GM21825 (cell line): ENCODE data around the gene TCERG1L.
"Not testable (repeated sequence)": the region's sequence is repeated elsewhere in the genome, so short reads cannot be mapped to it uniquely, and the experiment has no call there.

Experiments used
- ATAC-seq: cut with Tn5 transposase; IDR thresholded peaks from one replicate; pipeline ENCODE4 v1.9.1; 2021; ENCODE audit warnings: mild to moderate bottlenecking, moderate library complexity; ENCODE audit not compliant: unreplicated experiment

TCERG1L gene

GRCh38 chr10:131249955-131250344 lies 61.6 kb downstream of the TCERG1L start:
- no peak for ATAC-seq

GRCh38 chr10:131249238-131249954 lies 62.1 kb downstream of the TCERG1L start:
- ATAC-seq, result no peak

- ATAC-seq, result no peak
These were observed 63.0 kb downstream of the TCERG1L start for GRCh38 chr10:131248376-131249165.

DNA sequence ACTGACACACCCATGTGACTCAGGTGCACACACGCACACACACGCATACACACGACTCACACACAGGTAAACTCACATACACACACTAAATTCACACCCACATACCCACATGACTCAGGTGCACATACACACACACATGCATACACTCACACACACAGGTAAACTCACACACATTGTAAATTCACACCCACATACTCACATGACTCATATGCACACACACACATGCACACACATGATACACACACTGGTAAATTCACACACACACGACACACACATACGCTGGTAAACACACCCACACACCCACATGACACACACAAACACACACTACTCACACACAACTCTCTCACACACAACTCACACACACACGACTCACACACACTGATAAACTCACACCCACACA lies 63.6 kb downstream of the TCERG1L start:
- ATAC-seq, result no peak

DNA sequence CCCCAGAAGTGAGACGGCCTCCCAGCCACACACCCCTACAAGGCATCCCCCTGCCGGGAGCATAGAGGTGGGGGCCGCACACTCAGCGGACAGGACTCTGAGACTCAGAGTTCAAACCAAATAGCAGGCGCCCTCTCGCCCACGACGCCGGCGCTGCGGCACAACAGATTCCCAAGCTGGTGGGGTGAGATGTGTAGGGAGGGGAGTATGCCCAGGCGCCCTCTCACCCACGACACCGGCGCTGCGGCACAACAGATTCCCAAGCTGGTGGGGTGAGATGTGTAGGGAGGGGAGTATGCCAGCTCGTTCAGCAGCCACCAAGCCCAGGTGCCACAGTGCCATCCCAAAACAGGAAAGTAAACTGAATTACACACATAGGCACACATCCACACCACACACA lies 64.7 kb downstream of the TCERG1L start:
- no peak for ATAC-seq

DNA sequence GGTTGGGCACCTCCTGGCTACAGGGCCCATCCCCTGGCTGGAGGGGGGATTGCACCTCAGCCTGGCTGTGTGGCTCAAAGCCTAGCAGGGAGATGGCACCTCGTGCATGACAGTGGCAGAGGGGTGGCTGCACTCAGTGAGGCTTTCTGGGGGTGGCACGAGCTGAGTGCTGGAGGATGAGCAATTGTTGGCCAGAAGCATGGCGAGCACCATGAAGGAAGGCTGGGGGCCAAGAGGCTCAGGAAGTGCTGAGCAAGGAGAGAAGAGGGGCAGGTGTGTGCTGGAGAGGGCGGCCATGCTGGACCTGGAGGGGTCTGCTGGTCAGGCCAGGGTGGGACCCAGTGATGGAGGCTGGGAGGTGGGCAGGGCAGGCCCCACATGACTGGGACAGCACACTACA lies 65.4 kb downstream of the TCERG1L start:
- no peak for ATAC-seq

- no peak for ATAC-seq
These were observed 66.0 kb downstream of the TCERG1L start for GRCh38 chr10:131245475-131246059.

DNA sequence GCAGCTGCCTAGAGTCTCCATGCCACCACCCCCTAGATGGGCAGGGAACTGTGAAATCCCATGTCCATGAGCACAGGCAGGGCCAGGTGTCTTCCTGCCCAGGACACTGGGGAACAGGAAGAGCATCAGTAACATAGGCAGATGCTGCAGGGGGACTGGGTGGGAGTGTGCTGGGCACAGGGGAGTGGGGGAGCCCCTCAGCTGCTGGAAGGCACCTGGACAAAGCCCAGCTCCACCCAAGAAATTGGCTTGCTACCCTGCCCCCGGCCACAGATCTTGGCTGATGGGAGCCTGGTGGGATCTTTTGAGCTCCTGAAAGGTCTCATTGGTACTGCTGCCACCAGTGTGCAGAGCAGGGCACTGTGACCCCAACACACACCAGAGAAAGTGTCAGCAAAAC lies 66.7 kb downstream of the TCERG1L start:
- ATAC-seq, result no peak

DNA sequence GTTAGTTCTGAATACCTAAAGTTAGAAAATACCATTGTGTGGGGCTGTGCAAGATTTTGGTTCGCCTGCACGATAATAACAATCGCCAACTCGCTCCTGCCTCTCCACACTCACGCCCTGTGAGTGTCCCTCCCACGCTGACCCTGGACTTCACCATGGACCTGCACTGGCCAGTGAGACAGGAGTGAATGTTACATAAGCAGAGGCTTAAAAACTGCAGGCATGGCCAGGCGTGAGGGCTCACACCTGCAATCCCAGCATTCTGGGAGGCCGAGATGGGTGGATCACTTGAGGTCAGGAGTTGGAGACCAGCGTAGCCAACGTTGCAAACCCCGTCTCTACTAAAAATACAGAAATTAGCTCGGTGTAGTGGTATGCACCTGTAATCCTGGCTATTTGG lies 68.4 kb downstream of the TCERG1L start:
- no peak for ATAC-seq

DNA sequence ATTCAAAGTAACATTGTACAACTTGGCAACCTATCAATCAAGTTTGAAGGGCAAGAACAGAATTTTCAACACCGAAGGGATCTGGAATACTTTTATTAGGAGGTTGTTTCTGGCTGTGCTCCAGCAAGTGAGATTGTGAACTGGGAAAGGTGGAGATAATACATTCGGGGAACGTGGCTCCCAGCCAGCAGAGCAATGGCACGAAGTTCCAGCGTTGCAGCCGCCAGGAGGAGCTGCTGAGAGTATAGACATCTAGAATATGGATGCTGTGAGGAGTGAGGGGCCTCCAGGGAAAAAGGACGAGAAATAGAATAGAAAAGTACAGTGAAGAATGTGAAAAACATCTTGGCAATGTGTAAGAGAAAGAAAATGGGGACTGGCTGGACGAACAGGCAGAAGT lies 69.5 kb downstream of the TCERG1L start:
- ATAC-seq, result no peak

GRCh38 chr10:131240691-131241090 lies 70.8 kb downstream of the TCERG1L start:
- no peak for ATAC-seq

GRCh38 chr10:131239926-131240325 lies 71.6 kb downstream of the TCERG1L start:
- no peak for ATAC-seq

DNA sequence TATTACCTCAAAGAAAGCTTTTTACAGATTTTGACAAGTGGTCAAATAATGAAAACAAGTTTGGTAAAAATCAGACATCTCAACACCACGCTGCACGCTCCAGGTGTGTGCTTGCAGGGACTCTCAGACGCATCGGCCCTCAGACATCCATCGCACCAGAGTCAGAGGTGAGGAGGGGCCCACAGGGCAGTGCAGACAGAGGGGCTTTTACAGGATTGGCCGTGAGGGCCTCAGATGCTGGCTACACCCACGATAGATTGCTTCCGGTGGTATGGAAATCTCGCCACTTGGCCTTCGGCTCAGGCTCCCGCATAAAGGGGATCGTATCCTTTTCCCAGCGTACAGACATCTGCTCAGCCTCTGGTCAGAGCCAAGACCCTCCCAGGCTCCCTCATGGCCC lies 72.1 kb downstream of the TCERG1L start:
- no peak for ATAC-seq

DNA sequence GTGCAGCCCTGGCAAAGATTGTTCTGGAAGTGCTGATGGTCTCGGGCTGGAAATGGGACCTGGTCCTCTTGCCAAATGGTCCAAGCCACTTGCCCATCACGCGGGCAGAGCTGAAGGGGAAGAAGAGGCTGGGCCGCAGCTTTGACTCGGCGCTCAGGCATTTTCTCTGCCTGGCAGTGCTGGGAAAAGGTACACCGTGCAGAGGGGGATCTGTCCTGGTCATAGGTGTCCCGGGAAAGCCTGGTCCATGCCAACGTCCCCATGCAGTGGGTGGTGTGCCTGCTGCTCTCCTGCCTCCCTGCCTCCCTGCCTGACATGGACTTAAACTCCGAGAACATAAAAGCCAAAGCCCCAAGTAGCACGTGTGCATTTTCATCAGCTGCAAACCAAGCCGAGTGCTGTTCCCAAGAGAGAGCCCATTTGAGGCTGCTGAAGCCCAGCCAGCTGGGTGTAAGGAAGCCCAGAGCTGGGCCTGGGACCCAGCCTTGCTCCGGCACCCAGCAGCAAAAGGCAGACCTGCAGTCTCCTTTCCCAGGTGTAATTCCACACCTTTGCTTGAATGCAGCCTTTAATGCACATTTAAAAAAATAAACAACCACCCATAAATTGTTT lies 72.7 kb downstream of the TCERG1L start:
- ATAC-seq, result no peak

GRCh38 chr10:131237991-131238651 lies 73.4 kb downstream of the TCERG1L start:
- no peak for ATAC-seq

DNA sequence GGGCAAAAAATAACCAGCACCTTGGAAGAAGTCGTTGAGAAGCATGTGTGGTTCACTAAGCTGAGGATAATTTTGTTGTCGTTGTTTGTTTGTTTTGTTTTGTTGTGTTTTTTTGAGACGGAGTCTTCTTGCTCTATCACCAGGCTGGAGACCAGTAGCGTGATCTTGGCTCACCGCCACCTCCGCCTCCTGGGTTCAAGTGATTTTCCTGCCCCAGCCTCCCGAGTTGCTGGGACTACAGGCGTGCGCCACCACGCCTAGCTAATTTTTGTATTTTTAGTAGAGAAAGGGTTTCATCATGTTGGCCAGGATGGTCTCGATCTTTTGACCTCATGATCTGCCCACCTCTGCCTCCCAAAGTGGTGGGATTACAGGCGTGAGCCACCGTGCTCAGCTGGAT lies 76.9 kb downstream of the TCERG1L start:
- not testable (repeated sequence) for ATAC-seq

GRCh38 chr10:131233611-131234258 lies 77.8 kb downstream of the TCERG1L start:
- ATAC-seq, result no peak

- ATAC-seq, result no peak
These were observed 79.5 kb downstream of the TCERG1L start for GRCh38 chr10:131231965-131232541.

DNA sequence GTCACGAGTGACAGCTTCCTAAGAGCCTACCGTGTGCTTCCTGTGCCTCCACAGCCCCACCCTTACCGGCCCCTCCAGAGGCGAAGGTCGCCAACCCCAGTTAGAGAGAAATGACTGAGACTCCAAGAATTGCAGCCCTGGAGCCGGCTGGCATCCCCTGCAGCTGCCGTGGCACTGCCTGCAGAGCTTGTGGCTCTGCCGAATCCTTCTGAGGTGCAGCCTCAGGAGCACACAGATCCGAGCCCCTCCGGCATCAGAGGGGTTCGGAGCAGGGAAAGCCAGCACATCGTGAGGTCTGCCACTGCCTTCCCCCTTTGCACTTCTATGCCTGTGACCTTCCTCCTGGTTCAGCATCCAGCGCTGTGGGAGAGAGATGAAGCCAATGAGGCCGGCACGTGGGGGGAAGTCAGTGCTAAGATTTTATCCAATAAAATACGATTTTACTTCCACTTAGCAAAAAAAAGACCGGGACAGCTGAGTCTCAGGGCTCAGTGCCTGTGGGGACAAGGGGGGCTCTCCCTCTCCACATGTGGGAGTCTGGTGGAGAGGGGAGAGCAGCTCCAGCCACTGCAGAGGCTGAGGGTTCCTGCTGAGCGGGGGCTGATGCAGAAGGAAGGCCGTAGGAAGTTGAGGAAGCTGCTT lies 80.1 kb downstream of the TCERG1L start:
- no peak for ATAC-seq
